ENCODE data around the gene SLC25A3.

DNA sequence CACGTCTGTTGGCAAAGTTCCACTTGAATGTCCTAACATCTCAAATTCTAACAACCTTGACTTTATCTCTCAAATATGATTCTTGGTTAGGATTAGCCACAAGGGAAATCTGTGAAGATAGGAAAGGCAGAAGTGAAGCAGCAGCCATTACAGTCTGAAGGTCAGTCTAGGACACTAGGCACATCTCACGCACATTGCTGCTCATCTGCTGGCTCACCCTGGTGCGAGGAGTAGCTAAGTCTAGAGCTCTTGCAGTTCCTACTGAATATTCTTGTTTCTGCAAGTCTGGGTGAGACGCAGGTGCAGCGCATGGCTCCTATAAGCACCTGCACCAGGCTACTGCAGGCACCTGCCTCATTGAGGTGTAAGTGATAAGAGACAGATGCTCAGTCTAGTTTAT is 6.4 kb upstream of the SLC25A3 start:
- TF ChIP-seq, protein P1, sequence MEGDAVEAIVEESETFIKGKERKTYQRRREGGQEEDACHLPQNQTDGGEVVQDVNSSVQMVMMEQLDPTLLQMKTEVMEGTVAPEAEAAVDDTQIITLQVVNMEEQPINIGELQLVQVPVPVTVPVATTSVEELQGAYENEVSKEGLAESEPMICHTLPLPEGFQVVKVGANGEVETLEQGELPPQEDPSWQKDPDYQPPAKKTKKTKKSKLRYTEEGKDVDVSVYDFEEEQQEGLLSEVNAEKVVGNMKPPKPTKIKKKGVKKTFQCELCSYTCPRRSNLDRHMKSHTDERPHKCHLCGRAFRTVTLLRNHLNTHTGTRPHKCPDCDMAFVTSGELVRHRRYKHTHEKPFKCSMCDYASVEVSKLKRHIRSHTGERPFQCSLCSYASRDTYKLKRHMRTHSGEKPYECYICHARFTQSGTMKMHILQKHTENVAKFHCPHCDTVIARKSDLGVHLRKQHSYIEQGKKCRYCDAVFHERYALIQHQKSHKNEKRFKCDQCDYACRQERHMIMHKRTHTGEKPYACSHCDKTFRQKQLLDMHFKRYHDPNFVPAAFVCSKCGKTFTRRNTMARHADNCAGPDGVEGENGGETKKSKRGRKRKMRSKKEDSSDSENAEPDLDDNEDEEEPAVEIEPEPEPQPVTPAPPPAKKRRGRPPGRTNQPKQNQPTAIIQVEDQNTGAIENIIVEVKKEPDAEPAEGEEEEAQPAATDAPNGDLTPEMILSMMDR (IDR thresholded peaks at IDR 0.05) = no peak
- TF ChIP-seq POLR2A (IDR thresholded peaks at IDR 0.05) (no peak), POLR2AphosphoS5 (IDR thresholded peaks at IDR 0.05) (no peak), EP300 (IDR thresholded peaks at IDR 0.05) (no peak)
